HL-60 (cell line): ENCODE results near the gene CBX3.
"Not testable (repeated sequence)": the region's sequence is repeated elsewhere in the genome, so short reads cannot be mapped to it uniquely, and the experiment has no call there.

ENCODE experiments used
- DNase-seq, 2 experiments: peaks; one replicate each; pipeline ENCODE4 v3.0.0-alpha.2; 2010 to 2020; ENCODE audit warnings: low read depth in 1 of 2, low spot score in 1 of 2
- H3K27ac ChIP-seq: fragments of 250-450 bp; sonication (Bioruptor Pico); replicated peaks from 2 replicates; pipeline ENCODE4 v1.5.1; 2020; ENCODE audit warnings: mild to moderate bottlenecking, moderate library complexity
- H3K27me3 ChIP-seq: fragments of 250-450 bp; sonication (Bioruptor Pico); 2 replicates; pipeline ENCODE4 v1.5.1; 2021; ENCODE audit warnings: mild to moderate bottlenecking, moderate library complexity; ENCODE audit not compliant: insufficient read depth, poor library complexity, severe bottlenecking
- H3K4me3 ChIP-seq: replicated peaks from 2 replicates; pipeline ENCODE4 v1.5.1; 2011; ENCODE audit warnings: mild to moderate bottlenecking, control low read depth, low read length; ENCODE audit not compliant: insufficient read depth
- GABPA ChIP-seq: IDR thresholded peaks from 2 replicates; pipeline ENCODE4 v1.6.1; 2012; ENCODE audit warnings: low read depth
- POLR2AphosphoS5 ChIP-seq: IDR thresholded peaks from 2 replicates; pipeline ENCODE4 v1.6.1; 2012; ENCODE audit warnings: low read depth
- SPI1 ChIP-seq: IDR thresholded peaks from 2 replicates; pipeline ENCODE4 v1.6.1; 2012; ENCODE audit warnings: low read depth, mild to moderate bottlenecking, borderline replicate concordance
- TF ChIP-seq, protein P1 (sequence below): IDR thresholded peaks from 2 replicates; pipeline ENCODE4 v1.6.1; 2012; ENCODE audit warnings: low read depth; ENCODE audit not compliant: insufficient replicate concordance
- TF ChIP-seq, protein P2 (sequence below): IDR thresholded peaks from one replicate; pipeline ENCODE4 v1.5.1; 2011; ENCODE audit warnings: low read length, control low read depth, inconsistent platforms; ENCODE audit not compliant: insufficient read depth

CBX3 gene

GRCh38 chr7:26184281-26185101 is 17.1 kb upstream of the CBX3 start:
- not testable (repeated sequence) for H3K27ac ChIP-seq, DNase-seq, H3K27me3 ChIP-seq, H3K4me3 ChIP-seq
- 0 out of 2 replicates have a peak, but pooled peaks have one; percentile 22 for TF ChIP-seq POLR2AphosphoS5

GRCh38 chr7:26185131-26185843 is 16.3 kb upstream of the CBX3 start:
- no peaks in the 10 kb centered on the region for H3K27me3 ChIP-seq
- TF ChIP-seq, protein P1, sequence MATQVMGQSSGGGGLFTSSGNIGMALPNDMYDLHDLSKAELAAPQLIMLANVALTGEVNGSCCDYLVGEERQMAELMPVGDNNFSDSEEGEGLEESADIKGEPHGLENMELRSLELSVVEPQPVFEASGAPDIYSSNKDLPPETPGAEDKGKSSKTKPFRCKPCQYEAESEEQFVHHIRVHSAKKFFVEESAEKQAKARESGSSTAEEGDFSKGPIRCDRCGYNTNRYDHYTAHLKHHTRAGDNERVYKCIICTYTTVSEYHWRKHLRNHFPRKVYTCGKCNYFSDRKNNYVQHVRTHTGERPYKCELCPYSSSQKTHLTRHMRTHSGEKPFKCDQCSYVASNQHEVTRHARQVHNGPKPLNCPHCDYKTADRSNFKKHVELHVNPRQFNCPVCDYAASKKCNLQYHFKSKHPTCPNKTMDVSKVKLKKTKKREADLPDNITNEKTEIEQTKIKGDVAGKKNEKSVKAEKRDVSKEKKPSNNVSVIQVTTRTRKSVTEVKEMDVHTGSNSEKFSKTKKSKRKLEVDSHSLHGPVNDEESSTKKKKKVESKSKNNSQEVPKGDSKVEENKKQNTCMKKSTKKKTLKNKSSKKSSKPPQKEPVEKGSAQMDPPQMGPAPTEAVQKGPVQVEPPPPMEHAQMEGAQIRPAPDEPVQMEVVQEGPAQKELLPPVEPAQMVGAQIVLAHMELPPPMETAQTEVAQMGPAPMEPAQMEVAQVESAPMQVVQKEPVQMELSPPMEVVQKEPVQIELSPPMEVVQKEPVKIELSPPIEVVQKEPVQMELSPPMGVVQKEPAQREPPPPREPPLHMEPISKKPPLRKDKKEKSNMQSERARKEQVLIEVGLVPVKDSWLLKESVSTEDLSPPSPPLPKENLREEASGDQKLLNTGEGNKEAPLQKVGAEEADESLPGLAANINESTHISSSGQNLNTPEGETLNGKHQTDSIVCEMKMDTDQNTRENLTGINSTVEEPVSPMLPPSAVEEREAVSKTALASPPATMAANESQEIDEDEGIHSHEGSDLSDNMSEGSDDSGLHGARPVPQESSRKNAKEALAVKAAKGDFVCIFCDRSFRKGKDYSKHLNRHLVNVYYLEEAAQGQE, result no peak
- TF ChIP-seq POLR2AphosphoS5 (no peak), GABPA (no peak), SPI1 (no peak)
- TF ChIP-seq, protein P2, sequence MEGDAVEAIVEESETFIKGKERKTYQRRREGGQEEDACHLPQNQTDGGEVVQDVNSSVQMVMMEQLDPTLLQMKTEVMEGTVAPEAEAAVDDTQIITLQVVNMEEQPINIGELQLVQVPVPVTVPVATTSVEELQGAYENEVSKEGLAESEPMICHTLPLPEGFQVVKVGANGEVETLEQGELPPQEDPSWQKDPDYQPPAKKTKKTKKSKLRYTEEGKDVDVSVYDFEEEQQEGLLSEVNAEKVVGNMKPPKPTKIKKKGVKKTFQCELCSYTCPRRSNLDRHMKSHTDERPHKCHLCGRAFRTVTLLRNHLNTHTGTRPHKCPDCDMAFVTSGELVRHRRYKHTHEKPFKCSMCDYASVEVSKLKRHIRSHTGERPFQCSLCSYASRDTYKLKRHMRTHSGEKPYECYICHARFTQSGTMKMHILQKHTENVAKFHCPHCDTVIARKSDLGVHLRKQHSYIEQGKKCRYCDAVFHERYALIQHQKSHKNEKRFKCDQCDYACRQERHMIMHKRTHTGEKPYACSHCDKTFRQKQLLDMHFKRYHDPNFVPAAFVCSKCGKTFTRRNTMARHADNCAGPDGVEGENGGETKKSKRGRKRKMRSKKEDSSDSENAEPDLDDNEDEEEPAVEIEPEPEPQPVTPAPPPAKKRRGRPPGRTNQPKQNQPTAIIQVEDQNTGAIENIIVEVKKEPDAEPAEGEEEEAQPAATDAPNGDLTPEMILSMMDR, result no peak
- H3K27ac ChIP-seq, result no peak overlapping the region
- DNase-seq, result no peak
- H3K4me3 ChIP-seq, result no peak overlapping the region

DNA sequence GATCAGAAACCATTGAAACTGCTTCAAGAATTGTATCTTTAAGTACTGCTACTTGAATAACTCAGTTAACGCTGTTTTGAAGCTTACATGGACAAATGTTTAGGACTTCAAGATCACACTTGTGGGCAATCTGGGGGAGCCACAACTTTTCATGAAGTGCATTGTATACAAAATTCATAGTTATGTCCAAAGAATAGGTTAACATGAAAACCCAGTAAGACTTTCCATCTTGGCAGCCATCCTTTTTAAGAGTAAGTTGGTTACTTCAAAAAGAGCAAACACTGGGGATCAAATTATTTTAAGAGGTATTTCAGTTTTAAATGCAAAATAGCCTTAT is 15.7 kb upstream of the CBX3 start:
- TF ChIP-seq GABPA, result no peak
- TF ChIP-seq POLR2AphosphoS5, result no peak
- TF ChIP-seq SPI1, result no peak
- TF ChIP-seq, protein P2, result no peak
- TF ChIP-seq, protein P1, result no peak
- Histone ChIP-seq H3K27me3 (no peaks in the 10 kb centered on the region), H3K27ac (no peak overlapping the region), H3K4me3 (no peak overlapping the region)
- no peak for DNase-seq
